GM18519 (cell line): Measurements from ENCODE around the gene RABL6.
"Not testable (repeated sequence)": the region's sequence is repeated elsewhere in the genome, so short reads cannot be mapped to it uniquely, and the experiment has no call there.

ENCODE experiments used
- ATAC-seq: cut with Tn5 transposase; IDR thresholded peaks from one replicate; pipeline ENCODE4 v1.9.1; 2021; ENCODE audit warnings: mild to moderate bottlenecking, moderate library complexity; ENCODE audit not compliant: unreplicated experiment, low FRiP score

The RABL6 gene, protein sequence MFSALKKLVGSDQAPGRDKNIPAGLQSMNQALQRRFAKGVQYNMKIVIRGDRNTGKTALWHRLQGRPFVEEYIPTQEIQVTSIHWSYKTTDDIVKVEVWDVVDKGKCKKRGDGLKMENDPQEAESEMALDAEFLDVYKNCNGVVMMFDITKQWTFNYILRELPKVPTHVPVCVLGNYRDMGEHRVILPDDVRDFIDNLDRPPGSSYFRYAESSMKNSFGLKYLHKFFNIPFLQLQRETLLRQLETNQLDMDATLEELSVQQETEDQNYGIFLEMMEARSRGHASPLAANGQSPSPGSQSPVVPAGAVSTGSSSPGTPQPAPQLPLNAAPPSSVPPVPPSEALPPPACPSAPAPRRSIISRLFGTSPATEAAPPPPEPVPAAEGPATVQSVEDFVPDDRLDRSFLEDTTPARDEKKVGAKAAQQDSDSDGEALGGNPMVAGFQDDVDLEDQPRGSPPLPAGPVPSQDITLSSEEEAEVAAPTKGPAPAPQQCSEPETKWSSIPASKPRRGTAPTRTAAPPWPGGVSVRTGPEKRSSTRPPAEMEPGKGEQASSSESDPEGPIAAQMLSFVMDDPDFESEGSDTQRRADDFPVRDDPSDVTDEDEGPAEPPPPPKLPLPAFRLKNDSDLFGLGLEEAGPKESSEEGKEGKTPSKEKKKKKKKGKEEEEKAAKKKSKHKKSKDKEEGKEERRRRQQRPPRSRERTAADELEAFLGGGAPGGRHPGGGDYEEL

DNA sequence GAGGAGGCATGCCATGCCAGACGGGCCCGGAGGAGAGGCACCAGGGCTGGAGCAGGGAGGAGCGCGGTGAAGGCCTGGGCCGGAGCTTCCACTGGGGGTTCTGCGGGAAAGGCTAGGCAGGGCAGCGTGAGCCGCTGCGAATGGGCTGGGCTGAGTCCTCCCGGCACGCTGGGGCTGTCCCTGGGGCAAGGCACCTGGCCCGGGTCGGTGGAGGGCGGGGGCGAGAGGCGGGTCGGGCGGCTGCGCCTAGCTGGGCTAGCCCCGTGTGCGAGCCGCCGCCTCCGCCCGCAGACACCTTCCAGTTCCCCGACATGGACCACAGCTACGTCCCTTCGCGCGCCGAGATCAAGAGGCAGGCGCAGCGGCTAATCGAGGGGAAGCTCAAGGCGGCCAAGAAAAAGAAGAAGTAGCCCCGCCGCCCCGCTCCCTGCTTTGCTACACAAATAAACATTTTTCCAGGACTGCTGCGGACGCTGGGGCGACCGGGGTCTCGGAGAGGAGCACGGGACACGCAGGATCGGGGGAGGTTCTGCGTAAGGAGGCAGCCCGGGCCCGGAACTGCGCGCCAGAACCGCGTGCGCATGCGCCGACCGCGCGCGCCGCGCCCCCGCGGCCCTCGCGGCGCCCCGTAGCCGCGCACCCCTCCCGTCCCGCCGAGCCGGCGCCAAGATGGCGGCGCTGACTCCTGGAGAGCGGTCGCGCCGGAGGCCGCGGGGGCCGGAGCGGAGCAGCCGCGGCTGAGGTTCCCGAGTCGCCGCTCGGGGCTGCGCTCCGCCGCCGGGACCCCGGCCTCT is at the start of gene RABL6:
TSS of gene RABL6 (plus strand) at position 668 of the 794 bp plus-strand sequence. CDS start 249 bp downstream, outside the sequence.
- no peak for ATAC-seq

DNA sequence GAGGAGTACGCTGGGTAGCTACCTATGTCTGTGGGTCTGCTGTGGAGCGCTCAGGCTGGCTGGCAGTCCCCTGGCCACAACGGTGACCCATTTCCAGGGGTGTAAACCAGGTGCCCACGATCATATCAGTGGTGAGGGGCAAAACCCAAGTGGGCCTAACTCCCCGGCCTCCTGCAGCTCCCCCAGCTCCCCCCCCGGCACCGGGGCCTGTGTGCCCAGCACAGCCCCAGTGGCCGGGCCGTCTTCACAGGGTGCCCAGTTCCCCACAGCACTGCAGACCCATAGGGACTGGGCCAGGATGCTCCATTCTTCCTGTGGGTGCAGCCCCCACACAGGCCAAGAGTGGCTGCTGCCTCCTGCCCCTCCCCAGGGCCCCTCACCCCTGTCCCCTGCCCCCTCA is 48.7 kb upstream of the RABL6 start:
- no peak for ATAC-seq

DNA sequence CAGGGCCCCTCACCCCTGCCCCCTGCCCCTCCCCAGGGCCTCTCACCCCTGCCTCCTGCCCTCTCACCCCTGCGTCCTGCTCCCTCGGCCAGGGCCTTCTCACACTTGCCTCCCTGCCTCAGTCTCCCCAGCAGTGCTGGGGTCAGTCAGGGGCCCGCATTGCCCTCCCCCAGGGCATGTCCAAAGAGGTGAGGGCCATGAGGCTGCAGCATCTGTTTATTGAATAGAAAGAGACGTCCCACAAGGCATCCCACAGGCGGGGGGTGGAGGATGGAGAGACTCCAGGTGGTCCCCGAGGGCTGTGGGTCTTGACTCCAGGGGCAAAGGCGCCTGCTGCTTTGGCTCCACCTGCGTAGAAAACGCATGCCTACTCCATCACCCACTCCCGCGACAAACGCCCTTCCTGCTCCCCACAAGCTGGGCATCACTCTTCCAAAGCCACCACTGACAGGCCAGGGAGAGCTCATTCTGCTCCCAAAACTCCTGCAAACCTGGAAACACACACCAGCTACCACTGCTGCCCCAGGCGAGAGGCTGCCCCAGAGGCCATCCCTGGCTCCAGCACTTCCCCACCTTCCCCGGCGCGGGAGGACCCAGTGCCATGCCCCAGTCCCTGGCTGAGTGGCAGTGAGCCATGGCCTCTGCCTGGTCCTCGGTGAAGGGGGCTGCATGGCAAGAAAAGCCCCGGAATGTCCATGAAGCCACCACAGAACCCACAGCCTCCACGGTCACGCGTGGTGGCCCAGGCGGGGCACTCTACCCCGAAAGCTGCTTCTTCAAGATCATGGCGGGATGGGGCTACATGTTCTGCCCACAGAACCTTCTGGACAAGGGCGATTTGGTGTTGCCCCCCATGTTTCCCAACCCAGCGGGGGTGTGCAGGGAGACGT is 48.1 kb upstream of the RABL6 start:
- ATAC-seq: no peak

DNA sequence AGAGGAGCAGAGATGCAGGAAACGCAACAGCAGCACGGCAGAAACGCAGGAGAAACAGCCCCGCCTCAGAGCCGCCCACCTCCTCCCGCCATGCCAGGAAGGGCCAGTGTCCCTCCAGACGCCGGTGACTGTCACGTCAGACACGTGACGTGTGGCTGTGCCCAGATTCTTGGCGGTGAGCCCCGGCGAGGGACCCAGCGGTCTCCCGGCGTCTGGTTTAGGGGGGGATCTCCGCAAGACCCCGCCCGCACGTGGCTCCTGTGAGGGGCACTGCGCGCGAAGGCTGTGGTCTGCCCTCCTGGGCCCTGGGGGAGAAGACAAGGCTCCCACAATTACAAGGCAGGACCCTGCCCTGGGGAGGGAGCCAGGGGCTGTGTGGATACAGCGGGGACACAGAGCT is 47.3 kb upstream of the RABL6 start:
- no peak for ATAC-seq

DNA sequence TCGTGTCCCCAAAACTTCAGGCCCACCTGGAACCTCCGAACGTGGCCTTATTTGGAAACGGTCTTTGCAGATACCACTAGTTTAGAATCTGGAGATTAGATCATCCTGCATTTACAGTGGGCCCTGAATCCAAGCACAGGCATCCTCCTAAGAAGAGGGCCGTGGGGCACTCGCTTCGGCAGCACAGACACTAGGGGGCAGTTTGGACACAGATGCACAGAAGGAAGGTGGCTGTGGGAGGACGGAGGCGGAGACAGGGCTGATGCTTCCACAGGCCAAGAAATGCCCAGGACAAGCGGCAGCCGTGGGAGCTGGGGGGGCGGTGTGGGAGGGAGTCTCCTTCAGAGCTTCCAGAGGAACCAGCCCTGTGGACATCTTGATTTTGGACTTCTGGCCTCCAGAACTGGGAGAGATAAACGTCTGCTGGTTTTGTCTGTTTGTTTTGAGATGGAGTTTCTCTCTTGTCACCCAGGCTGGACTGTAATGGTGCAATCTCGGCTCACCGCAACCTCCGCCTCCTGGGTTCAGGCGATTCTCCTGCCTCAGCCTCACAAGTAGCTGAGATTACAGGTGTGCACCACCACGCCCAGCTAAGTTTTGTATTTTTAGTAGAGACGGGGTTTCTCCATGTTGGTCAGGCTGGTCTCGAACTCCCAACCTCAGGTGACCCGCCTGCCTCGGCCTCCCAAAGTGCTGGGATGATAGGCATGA is 46.8 kb upstream of the RABL6 start:
- ATAC-seq: not testable (repeated sequence)

DNA sequence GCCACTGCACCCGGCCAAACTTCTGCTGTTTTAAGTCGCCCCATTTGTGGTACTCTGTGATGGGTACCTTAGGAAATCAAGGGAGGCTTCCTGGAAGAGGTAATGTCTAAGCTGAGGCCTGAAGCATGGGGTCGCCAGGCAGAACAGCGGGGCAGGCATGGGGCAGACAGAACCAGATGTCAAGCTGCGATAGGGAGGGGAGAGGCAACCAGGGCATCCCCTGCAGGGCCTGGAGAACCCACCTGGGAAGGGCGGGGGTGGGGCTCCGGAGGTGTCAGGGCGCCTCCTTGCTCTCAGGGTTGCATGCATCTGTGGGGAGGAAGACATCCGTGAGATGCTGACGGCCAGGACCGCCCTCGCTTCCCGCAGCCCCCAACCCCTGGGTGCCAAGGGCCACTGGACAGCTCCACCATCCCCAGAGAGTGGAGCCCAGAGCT is 46.2 kb upstream of the RABL6 start:
- ATAC-seq: no peak

DNA sequence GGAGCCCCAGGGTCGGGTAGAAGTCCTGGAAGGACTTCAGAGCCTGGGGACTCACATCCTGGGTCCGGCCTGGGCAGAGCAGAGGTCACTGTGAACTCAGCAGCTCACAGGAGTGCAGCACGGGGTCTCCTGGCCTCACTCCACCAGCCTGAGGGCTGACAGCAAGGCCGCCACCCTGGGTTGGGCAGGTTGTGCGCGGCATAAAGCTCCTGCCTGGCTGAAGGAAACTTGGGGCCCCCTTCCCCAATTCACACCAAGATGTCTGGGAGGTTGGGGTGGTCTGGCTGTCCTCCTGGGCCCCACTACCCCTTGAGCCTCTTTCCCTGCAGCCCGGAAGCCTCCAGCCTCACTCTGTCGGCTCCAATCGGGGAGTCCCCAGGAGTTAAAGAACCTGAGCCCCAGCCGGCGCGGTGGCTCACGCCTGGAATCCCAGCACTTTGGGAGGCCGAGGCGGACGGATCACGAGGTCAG is 45.5 kb upstream of the RABL6 start:
- no peak for ATAC-seq

DNA sequence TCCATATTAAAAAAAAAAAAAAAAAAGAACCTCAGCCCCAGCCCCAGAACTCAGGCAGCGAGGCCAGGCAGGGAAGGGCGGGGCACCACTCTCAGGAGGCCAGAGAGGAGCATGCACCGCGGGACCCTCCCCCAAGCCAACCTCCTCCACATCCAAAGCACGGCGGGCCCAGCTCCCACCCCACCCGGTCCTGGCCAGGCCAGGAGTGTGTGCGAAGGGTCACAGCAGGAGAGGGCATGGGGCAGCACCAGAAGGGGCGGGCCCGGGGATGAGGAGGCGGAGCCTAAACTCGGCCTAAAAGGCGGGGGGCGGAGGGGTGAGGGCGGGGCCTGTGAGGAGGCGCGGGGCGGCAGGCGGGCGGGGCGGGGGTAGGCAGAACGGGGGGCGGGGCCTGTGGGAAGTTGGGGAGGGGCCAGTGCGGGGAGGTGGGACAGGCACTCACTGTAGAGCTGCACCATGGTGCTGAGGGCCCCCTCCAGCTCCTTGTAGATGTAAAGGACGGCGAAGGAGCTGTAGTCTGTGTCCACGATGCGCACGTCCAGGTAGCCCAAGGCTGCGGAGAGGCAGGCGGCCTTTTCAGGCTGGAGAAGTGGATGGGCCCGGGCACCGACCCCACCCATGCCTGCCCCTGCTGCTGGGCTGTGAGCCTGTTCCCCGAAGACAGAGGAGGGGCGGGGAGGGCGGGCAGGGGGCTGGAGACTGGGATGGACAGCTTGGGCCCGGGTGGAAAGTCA is 44.7 kb upstream of the RABL6 start:
- ATAC-seq: no peak

DNA sequence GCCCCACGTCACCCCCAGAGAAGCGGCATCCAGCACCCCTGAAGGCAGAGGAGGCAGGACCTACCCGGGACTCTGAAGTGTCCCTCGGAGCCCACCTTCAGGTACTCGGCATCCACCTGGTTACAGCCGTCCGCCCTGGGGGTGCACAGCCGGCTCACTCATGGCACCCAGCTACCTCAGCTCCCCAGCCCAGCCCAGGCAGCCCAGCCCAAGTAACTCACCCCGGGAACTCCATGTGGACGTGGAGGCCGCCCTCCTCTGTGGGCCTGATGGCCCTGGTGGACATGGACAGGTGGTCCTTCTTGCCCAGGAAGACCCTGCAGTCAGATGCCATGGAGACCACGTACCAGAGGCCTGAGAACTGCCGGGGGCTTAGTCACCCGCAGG is 44.1 kb upstream of the RABL6 start:
- ATAC-seq: no peak

DNA sequence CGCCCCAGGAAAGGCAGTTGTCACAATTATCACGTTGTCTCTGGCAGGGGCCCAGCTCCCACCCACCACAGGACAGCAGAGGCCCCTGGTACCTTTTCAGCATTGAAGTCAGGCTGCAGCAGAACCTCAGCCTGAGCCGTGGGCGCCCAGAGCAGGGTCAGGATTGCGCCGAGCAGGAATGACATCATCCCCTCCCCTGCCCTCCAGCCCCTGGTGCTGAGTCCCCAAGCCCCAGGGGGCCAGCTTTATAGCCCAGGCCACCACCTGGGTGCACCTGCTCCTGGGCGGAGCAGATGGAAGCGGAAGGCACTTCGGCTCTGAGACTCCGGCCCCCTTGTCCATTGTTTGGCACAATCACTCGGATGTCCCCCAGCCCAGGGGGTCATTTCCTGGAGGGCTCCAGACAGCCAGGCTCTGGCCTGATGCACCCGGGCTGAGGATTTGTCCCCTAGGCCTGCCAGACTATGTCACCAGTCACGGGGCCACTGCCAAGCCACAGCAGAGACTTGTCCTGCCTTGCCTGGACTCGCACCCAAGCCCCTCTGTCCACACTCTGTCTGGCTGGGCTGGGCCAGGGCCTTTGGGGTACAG is 43.4 kb upstream of the RABL6 start, which contains the start of gene LCN15:
TSS of gene LCN15 (minus strand) at position 218 of the 591 bp plus-strand sequence. CDS start at position 188, 30 bp downstream.
- ATAC-seq: no peak

DNA sequence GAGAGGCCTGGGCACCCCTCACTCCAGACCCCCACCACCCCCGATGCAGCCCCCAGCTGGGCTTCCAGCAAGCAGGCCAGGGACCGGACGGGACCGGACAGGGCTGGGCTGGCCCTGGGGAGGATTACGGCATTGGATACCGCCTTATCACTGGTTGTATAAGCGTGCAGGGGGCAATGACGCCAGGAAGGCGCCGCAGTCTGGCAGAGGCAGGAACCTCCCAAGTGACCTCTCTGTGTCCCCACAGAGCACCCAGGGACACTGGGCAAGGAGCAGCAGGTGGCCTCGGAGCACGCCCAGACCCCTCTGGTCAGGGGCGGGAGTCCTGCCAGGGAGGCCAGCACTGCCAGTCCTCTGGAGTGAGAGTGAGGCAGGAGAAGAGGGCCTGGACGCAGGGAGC is 42.7 kb upstream of the RABL6 start:
- ATAC-seq: no peak

DNA sequence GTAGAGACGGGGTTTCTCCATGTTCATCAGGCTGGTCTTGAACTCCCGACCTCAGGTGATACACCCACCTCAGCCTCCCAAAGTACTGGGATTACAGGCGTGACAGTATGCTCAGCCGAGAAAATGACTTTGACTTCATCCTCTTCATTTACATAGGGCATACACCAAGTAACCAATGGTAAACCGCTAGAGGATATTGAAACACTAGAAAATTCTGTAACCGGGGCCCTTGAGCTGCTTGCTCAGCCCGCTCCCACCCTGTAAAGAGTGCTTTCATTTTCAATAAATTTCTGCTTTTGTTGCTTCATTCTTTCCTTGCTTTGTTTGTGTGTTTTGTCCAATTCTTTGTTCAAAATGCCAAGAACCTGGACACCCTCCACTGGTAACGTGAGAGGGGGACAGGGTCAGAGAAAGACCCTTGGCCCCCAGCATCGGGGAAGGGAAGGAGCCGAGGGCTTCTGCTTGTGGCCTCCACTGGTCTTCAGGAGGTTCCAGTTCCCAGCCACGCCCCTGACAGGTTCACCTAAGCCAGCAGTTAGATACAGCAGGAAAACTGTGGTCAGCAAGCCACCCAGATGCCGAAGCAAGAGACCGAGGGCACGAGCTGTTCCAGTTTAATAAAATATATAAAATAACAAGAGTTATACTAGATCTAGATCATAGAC is 41.9 kb upstream of the RABL6 start:
- not testable (repeated sequence) for ATAC-seq

DNA sequence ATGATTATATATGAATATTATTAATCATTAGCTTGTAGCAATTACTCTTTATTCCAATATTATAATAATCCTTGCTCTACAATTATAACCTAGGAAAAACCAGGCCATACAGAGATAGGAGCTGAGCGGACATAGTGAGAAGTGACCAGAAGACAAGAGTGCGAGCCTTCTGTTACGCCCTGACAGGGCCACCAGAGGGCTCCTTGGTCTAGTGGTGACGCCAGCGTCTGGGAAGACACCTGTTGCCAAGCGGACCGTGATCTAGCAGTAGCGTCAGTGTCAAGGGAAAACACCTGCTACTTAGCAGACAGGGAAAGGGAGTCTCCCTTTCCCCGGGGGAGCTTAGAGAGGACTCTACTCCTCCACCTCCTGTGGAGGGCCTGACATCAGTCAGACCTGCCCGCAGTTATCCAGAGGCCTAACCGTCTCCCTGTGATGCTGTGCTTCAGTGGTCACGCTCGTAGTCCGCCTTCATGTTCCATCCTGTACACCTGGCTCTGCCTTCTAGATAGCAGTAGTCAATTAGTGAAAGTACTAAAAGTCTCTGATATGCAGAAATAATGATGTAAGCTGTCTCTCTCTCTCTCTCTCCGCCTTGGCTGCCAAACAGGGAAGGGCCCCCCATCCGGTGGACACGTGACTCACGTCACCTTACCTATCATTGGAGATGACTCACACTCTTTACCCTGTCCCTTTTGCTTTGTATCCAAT is 41.2 kb upstream of the RABL6 start:
- not testable (repeated sequence) for ATAC-seq

DNA sequence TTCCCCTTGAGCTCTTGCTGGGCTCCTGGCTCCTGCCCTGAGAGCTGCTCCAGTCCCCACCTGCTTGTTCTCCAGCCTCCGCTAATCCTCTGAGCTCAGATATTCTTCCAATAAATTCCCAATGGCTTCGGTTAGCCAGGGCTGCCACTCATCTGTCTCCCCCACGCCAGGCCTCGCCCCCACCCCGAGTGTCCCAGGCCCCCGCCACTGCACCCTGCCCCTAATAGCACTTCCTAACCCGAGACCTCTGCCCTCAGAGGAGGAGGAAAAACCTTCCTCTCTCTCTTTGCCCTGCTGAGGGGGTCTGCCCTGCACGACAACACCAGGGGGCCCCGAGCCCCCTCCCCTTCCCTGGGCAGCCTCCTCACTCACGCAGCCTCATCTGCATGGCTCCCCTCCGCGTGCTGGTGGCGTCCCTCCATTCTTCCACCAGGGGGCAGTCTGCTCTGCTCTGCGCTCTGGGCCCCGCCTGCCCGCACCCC is 38.0 kb upstream of the RABL6 start:
- ATAC-seq: no peak

DNA sequence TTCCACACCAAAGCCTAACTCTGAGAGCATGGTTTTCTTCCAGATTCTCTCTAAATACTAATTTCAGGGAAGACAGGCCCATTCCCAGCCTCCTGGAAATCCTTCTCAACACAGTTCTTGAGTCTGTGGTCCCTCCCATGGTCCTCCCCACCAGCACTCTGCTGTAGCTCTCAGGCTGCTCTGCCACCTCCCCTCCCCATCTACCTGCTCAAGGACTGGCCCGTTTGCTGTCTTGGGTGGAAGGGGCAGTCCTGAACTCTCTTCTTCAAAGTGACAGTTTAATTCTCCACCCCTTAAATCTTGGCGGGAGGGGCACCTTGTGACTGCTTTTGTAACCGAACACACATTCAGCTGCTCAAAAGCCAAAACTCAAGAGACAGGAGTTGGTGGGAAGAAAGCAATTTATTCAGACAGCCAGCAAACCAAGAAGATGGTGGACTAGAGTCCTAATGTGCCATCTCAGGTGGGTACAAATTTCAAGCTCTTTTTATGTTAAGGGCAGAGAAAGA is 35.8 kb upstream of the RABL6 start:
- ATAC-seq: no peak

DNA sequence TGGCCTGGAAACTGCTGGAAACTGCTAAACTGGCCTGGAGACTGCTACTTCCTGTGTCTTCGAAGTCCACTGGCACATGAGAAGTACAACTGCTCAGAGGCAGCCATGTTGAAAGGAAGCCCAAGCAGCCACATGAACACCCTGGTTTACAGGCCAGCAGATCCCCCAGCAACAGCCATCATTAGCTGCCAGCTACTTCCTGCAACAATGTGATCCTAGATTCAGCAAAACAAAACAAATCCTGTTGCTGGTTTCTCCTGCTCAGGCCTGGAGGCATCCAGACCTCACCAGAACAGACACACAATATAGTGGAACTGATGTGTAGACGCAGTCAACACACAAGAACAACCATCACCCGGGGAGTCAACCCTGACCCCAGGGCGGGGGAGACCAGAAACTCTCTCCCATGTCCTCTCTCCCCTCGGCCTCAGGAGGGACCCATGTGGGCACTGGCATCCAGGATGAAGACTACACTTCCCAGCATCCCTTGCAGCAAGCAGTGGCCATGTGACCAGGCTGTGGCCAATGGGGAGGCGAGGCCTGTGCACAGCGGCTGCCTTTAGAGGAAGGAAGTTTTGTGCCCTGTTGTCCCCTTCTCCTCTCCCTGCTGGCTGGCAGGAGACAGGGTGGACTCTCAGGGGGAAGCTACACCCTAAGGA is 34.2 kb upstream of the RABL6 start:
- ATAC-seq: no peak
